Stomach (tissue), 9 donors: Measurements from ENCODE around the gene GRHPR. TPM values are rescaled to one million over a fixed set of nuclear protein-coding genes. Genes with fewer than 3 reads are reported as not detected.

Experiments
- DNase-seq, 2 donors: peaks; one replicate each; pipeline versions ENCODE4 v3.0.0 to v3.0.0-alpha.2; 2013 to 2019
- H3K27ac ChIP-seq, 5 donors: fragments of 200-600 bp in 4 of 5; sonication (generic) in 4 of 5; one replicate each; pipeline ENCODE4 v1.5.1; 2013 to 2019; ENCODE audit warnings: mild to moderate bottlenecking in 1 of 5, moderate library complexity in 1 of 5
- H3K27me3 ChIP-seq, 3 donors: fragments of 200-600 bp; sonication (generic); one replicate each; pipeline ENCODE4 v1.5.1; 2017 to 2019; ENCODE audit warnings: mixed run types in 1 of 3
- H3K36me3 ChIP-seq, 4 donors: fragments of 200-600 bp; sonication (generic); 1 replicate in 3 of 4; 2 replicates in 1 of 4; pipeline ENCODE4 v1.5.1; 2016 to 2019
- H3K4me1 ChIP-seq, 4 donors: fragments of 200-600 bp; sonication (generic); one replicate each; pipeline ENCODE4 v1.5.1; 2016 to 2019
- H3K4me3 ChIP-seq, 4 donors: fragments of 200-600 bp; sonication (generic) in 3 of 4; one replicate each; pipeline ENCODE4 v1.5.1; 2016 to 2019; ENCODE audit warnings: mild to moderate bottlenecking in 1 of 4
- H3K9me3 ChIP-seq, 4 donors: fragments of 200-600 bp; sonication (generic); one replicate each; pipeline ENCODE4 v1.5.1; 2016 to 2019
- CTCF ChIP-seq, 7 experiments: fragments of 450-650 bp in 4 of 7; fragments of 200-600 bp in 3 of 7; sonication (generic) in 3 of 7; IDR thresholded peaks; one replicate each; pipeline ENCODE4 v1.5.1; 2016 to 2019; ENCODE audit warnings: antibody characterized with exemption in 7 of 7, control low read depth in 2 of 7, mild to moderate bottlenecking in 1 of 7
- EP300 ChIP-seq: sonication (generic); formaldehyde crosslinking; IDR thresholded peaks from one replicate; pipeline ENCODE4 v1.6.1; 2017; ENCODE audit warnings: antibody characterized with exemption
- POLR2A ChIP-seq, 4 donors: fragments of 450-650 bp; IDR thresholded peaks; one replicate each; pipeline ENCODE4 v1.6.1; 2016; ENCODE audit warnings: antibody characterized with exemption in 4 of 4, control low read depth in 2 of 4, mild to moderate bottlenecking in 1 of 4, moderate library complexity in 1 of 4
- POLR2AphosphoS5 ChIP-seq, 3 donors: sonication (generic); formaldehyde crosslinking; IDR thresholded peaks; one replicate each; pipeline ENCODE4 v1.6.1; 2016; ENCODE audit warnings: antibody characterized with exemption in 3 of 3
- WGBS, 5 donors: extraction: QIAGEN DNeasy Blood & Tissue Kit in 3 of 5; methylation state at CpG; one replicate each; pipeline versions ENCODE4 v1.1.5 to v1.1.7; 2013 to 2018; 5-methylcytosine and 5-hydroxymethylcytosine counted together
- intact Hi-C: fragments of 100-400 bp; cut with DNase I; formaldehyde crosslinking; loops from one replicate; pipeline ENCODE4 v1.15.1; 2023; ENCODE audit warnings: low total_unique reads
- polyA plus RNA-seq, 3 donors: library from polyadenylated mRNA; stranded (reverse); fragments of 200-250 nt; gene quantifications; one replicate each; pipeline ENCODE4 v1.2.3, GENCODE V29; 2013
- total RNA-seq, 5 donors: library from RNA; depleted of rRNA; stranded (reverse); fragments of >200 nt; gene quantifications; one replicate each; pipeline versions ENCODE4 v1.1.0 to v1.2.3, GENCODE V29; 2014 to 2016
- donor health status: healthy with polysubstance abuse.
- donor health status: Bipolar disorder and iron deficiency.
- donor health status: healthy.

The GRHPR gene
- total and polyA plus RNA-seq, 8 donors = 48.7 to 111 (median 81.4) TPM

- WGBS, 5 donors = 58 to 76% (median 63%) methylated on average over 4 of the region's 4 CpGs
- Histone ChIP-seq H3K27me3 (no peaks in the 10 kb centered on the region), H3K36me3 (peaks cover 11 to 38% (median 28%) of the 10 kb centered on the region in 4 donors), H3K4me3 (no peak overlapping the region), H3K9me3 (no peaks in the 10 kb centered on the region), H3K27ac (no peak overlapping the region), H3K4me1 (peaks cover 6 to 45% (median 16%) of the 10 kb centered on the region in 4 donors)
- TF ChIP-seq POLR2A (IDR thresholded peaks at IDR 0.05) (no peak), POLR2AphosphoS5 (IDR thresholded peaks at IDR 0.05) (no peak), EP300 (no peak), CTCF (IDR thresholded peaks at IDR 0.05) (no peak)
- DNase-seq = no peak
- intact Hi-C loops = no loop called here
Measured at GRCh38 chr9:37446401-37446800, 23.9 kb downstream of the GRHPR start.

- TF ChIP-seq POLR2AphosphoS5 (IDR thresholded peaks at IDR 0.05) (no peak), CTCF (IDR thresholded peaks at IDR 0.05) (no peak), EP300 (no peak), POLR2A (IDR thresholded peaks at IDR 0.05) (no peak)
- peaks cover 4 to 31% (median 20%) of the 10 kb centered on the region in 4 donors for H3K36me3 ChIP-seq
- no peak overlapping the region for H3K27ac ChIP-seq
- intact Hi-C loops = no loop called here
- no peak for DNase-seq
- H3K27me3 ChIP-seq = no peaks in the 10 kb centered on the region
- H3K4me1 ChIP-seq = peaks cover 8 to 50% (median 23%) of the 10 kb centered on the region in 4 donors
- H3K4me3 ChIP-seq = no peak overlapping the region
- no peaks in the 10 kb centered on the region for H3K9me3 ChIP-seq
Measured at GRCh38 chr9:37447111-37447510, 24.6 kb downstream of the GRHPR start.

- intact Hi-C loops = no loop called here
- no peak overlapping the region for H3K27ac ChIP-seq
- DNase-seq = no peak
- H3K4me1 ChIP-seq = peaks cover 11 to 53% (median 39%) of the 10 kb centered on the region in 4 donors
- 86 to 93% (median 87%) methylated on average over 12 of the region's 12 CpGs for WGBS, 5 donors
- TF ChIP-seq POLR2AphosphoS5 (IDR thresholded peaks at IDR 0.05) (no peak), CTCF (IDR thresholded peaks at IDR 0.05) (no peak), POLR2A (IDR thresholded peaks at IDR 0.05) (no peak), EP300 (no peak)
- no peak overlapping the region for H3K4me3 ChIP-seq
- no peaks in the 10 kb centered on the region for H3K27me3 ChIP-seq
- H3K9me3 ChIP-seq = no peaks in the 10 kb centered on the region
- H3K36me3 ChIP-seq = peaks cover 0 to 25% (median 11%) of the 10 kb centered on the region in 4 donors
Measured at GRCh38 chr9:37449862-37450632, 27.6 kb downstream of the GRHPR start.

- DNase-seq = no peak
- WGBS, 5 donors = 67 to 79% (median 68%) methylated on average over 3 of the region's 3 CpGs
- intact Hi-C loops = no loop called here
- Histone ChIP-seq H3K4me1 (peaks cover 15 to 56% (median 43%) of the 10 kb centered on the region in 4 donors), H3K4me3 (no peak overlapping the region), H3K27me3 (no peaks in the 10 kb centered on the region), H3K9me3 (no peaks in the 10 kb centered on the region), H3K27ac (peak overlapping the region in 1 of 5 donors; percentile 0), H3K36me3 (peaks cover 0 to 25% (median 13%) of the 10 kb centered on the region in 4 donors)
- TF ChIP-seq EP300 (no peak), POLR2A (IDR thresholded peaks at IDR 0.05) (no peak), POLR2AphosphoS5 (IDR thresholded peaks at IDR 0.05) (no peak), CTCF (IDR thresholded peaks at IDR 0.05) (no peak)
Measured at GRCh38 chr9:37451628-37452027, 29.1 kb downstream of the GRHPR start.
